ENCODE data around the gene AIFM1.
A peak's percentile ranks its signal among the peaks of the same experiment; 100 is the strongest.

Gene AIFM1

DNA sequence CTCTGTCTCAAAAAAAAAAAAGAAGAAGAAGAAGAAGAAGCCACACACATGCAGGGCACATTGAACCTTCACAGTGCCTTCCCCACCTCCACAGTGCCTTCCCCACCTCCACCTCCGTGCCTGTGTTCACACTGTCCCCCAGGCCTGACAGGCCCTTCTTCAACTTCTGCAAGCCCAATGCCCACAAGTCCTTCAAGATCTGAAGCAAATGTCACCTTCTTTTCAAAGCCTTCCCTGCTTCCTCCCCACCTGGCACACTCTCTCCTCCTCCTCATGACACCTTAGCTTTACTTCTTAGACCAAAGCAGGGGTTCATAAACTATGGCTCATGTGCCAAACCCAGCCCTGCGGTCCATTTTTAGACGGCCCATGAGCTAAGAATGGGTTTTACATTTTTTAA, 75.3 kb downstream of the AIFM1 start:
- no peak for DNase-seq

GRCh38 chrX:130086447-130087206, 79.0 kb downstream of the AIFM1 start:
- DNase-seq: peak in 4 of 5 experiments; percentile 24 to 94 (median 68)

DNA sequence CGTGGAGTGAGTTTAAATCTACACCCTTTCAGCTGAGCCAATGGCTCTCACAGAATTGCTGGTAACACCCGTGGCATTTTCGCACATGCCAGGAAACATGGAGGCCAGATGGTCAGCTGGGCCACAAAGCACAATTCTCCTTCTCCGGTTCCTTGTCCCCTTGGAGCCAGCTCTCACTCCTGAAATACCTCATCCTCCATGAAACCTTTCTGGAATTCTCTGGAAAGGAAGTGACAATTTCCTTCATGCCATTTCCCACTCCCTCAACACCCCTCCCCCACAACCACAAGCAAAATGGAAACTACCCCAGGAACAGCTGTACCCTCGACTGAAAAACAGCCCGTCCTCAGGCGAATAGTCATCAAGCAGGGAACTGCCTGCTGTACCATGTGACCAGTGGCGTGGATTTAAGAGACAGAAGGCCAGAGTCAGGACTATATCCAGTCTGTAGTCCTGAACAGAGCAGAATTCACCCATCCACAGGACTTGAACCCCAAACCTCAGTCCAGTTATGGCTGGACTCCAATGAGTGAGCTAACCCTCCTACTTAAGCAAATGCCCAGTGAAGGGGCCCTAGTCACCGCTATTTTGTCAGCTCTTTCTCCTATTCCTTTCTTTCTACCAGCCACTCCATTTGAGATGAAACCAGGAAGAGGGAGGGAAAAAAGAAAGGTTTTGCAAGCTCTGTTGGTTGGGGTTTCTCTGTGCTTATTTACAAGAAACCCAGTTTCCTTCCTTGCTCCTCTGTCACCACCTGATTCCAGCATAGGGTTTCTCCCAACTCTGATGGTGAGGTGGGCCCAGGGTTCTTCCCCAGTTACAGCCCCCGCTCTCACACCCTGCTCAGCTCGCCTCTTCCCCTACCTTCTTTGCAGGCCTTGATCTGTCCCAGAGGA, 79.8 kb downstream of the AIFM1 start:
- peak in 1 of 5 experiments; percentile 55 for DNase-seq

- no peak for DNase-seq
These were observed 80.9 kb downstream of the AIFM1 start for GRCh38 chrX:130084631-130085237.

DNA sequence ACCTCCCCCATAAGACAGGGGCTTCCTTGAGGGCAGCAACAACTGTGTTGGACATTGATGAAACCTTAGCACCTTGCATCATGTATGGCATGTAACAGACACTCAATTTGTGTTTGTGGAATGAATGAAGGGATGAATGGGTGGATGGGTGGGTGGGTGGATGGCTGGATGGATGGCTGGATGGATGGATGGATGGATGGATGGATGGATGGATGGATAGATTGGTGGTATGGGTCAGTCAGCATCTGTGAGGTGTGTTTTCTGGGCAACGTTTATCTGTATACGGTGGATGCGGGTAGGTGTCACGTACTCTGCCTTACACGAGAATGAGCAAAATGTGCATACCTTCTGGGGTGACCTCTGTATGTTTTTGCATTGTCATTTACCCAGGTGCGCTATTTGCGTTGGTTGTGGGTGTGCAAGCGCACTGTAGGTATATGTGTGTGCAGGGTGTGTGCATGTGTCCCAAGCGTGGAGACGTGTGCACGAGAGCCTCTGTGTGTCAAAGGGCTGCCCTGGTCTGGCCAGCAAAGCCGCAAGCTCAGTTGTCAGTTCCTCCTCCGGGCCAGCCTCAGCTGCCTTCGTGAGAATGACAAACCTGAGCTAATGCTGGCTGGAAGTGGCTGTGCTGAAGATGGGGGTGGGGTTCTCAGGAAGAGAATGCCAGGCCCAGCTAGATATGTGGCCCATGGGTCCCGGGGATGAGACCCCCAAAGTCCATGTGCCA, 81.8 kb downstream of the AIFM1 start:
- DNase-seq: peak in 1 of 5 experiments; percentile 68

DNA sequence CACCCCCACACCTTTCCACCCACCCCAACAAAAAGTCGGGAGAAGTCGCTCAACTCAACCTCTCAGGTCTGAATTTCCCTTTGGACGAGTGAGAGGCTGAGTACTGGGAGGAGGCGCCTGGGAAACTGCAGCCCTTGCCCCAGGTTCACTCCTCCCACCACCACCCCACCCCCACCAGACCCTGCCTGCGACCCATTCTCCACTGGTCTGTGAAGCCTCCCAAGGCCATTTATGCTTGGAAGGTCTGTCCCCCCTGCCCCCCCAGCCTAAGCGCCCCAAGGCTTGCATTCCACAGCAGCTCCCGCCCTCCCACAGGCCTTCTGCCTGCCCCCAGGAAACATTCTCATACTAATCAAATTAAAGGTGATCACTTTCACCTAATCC, 82.5 kb downstream of the AIFM1 start:
- no peak for DNase-seq

DNA sequence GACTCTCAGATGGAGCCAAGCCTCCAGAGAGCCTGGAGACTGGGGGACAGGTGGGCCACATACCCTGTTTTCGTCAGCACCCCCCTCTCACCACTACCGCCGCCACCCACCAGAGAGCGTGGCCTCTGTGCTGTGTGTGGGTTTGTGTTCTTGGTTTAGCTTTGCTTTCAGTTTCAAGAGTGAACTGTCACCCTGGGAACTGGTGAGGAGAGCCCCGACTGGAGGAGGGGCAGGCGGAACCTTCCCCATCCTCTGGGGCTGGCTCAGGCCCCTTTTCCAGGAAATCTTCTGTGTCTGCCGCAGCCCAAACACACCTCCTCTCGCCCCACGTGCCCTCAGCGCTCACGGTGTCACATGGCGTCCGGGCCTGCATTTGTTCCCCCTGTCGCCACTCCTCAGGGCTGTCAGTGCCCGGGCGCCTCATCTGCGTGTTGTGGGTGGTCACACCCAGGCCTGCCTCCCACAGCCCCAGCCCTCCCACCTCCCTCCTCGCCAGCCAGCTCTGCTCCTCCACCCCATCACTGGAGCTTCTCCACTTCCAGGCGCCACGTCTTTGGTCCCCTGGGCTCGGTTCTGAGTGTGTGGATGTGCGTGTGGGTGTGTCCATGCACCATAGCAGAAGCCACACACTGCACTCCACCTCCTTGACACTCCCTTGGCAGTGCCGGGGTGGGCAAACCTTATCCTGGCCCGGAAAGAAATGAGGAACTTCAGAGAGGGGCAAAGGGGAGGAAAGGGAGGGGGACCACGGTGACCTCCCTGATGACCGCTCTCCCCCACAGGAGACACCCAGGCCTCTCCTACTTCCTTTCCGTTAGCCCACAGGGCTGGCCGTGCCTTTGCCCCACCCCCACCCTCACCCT, 83.2 kb downstream of the AIFM1 start:
- peak; percentile 24 to 93 (median 57) for DNase-seq

GRCh38 chrX:130081421-130082045, 84.1 kb downstream of the AIFM1 start:
- no peak for DNase-seq

DNA sequence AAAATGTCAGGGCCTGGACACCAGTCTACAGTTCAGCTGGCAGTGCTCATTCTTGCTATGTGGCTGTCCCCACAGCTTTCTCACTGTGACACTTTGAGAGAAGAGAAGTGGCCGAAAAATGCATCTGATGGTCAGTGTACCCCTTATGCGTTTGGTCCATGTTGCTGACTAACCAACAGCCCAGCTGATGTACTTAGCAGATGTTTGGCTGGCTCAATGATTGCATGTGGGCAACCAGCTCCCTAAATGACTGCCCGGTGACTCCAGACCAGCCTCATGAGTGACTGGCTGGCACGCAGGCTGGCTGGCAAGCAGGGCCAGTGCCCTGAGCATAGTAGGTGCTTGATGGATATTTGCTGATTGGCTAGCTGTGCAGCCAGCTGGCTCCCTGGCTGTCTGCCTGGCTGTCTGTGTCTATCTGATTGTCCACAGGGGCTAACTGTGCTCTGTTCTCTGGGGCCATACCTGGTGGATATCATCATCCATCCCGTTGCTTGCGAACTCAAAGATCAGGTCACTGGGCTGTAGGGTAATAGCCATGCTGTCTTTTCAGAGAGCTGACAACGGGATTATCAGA, 84.8 kb downstream of the AIFM1 start:
- DNase-seq: no peak

GRCh38 chrX:130079824-130080406, 85.7 kb downstream of the AIFM1 start:
- DNase-seq: peak in 4 of 5 experiments; percentile 28 to 60 (median 43)
